ENCODE measurements around the gene NEURL2. TPM values are rescaled to one million over a fixed set of nuclear protein-coding genes. Genes with fewer than 3 reads are reported as not detected.

The NEURL2 gene
- total RNA-seq, 4 donors from 2014 or later = 0.29 to 11.5 (median 4.7) TPM

GRCh38 chr20:45911486-45912343, 20.7 kb upstream of the NEURL2 start, which contains the start of gene PLTP:
Gene PLTP (minus strand): TSS chr20:45912155. CDS start chr20:45911452, 703 bp downstream.
- H3K4me3 ChIP-seq = peak within 1 kb of the TSS; percentile 48 to 78
- H3K36me3 ChIP-seq = no peaks in the 10 kb centered on the region
- intact Hi-C loops (cut with DNase I; ENCODE audit: low total_unique reads) = no loop called here
- H3K27me3 ChIP-seq = no peaks in the 10 kb centered on the region
- peak within 1 kb of the TSS; percentile 90 to 96 for H3K27ac ChIP-seq
- peak; percentile 77 to 83 for DNase-seq
- H3K9me3 ChIP-seq = no peaks in the 10 kb centered on the region
- no peaks in the 10 kb centered on the region for H3K4me1 ChIP-seq
- TF ChIP-seq POLR2A (IDR thresholded peaks at IDR 0.05) (peak; percentile 7 to 73), CTCF (IDR thresholded peaks at IDR 0.05) (no peak)

- Histone ChIP-seq H3K4me3 (peak overlapping the region; percentile 48 to 78), H3K27ac (peak overlapping the region; percentile 90 to 96), H3K4me1 (no peaks in the 10 kb centered on the region), H3K27me3 (no peaks in the 10 kb centered on the region), H3K9me3 (no peaks in the 10 kb centered on the region), H3K36me3 (no peaks in the 10 kb centered on the region)
- peak in 1 of 4 experiments; percentile 16 for TF ChIP-seq CTCF (IDR thresholded peaks at IDR 0.05)
- TF ChIP-seq POLR2A (IDR thresholded peaks at IDR 0.05) = peak; percentile 83 to 87
- peak; percentile 100 for DNase-seq
- intact Hi-C loops (cut with DNase I; ENCODE audit: low total_unique reads) = no loop called here
Observed at GRCh38 chr20:45910670-45911485, 19.9 kb upstream of the NEURL2 start.

GRCh38 chr20:45909817-45910669, 19.0 kb upstream of the NEURL2 start:
- Histone ChIP-seq H3K36me3 (no peaks in the 10 kb centered on the region), H3K4me3 (peak overlapping the region in 1 of 2 donors; percentile 20), H3K4me1 (no peaks in the 10 kb centered on the region), H3K9me3 (no peaks in the 10 kb centered on the region), H3K27me3 (no peaks in the 10 kb centered on the region), H3K27ac (peak overlapping the region; percentile 78 to 90)
- TF ChIP-seq CTCF (IDR thresholded peaks at IDR 0.05) (no peak), POLR2A (IDR thresholded peaks at IDR 0.05) (no peak)
- intact Hi-C loops (cut with DNase I; ENCODE audit: low total_unique reads) = no loop called here
- DNase-seq = peak in 1 of 2 donors; percentile 38

- Histone ChIP-seq H3K4me3 (no peak overlapping the region), H3K36me3 (no peaks in the 10 kb centered on the region), H3K9me3 (no peaks in the 10 kb centered on the region), H3K4me1 (no peaks in the 10 kb centered on the region), H3K27ac (peak overlapping the region in 1 of 2 donors; percentile 78), H3K27me3 (no peaks in the 10 kb centered on the region)
- intact Hi-C loops (cut with DNase I; ENCODE audit: low total_unique reads) = no loop called here
- no peak for TF ChIP-seq CTCF (IDR thresholded peaks at IDR 0.05)
- no peak for TF ChIP-seq POLR2A (IDR thresholded peaks at IDR 0.05)
- peak in 1 of 2 donors; percentile 15 for DNase-seq
Observed at GRCh38 chr20:45909336-45909808, 18.4 kb upstream of the NEURL2 start.

Measured in uterus (tissue), 4 donors.